ENCODE measurements around the gene NDUFS2. TPM values are rescaled to one million over a fixed set of nuclear protein-coding genes. Genes with fewer than 3 reads are reported as not detected.

NDUFS2 gene
- total and polyA plus RNA-seq, 10 of the 15 experiments (the other 5 are each of a cell fraction or from before 2014, with no cell fraction given), result 66.5 to 215 (median 148) TPM

GRCh38 chr1:161185732-161186311 is 16.3 kb upstream of the NDUFS2 start (continued):
- TF ChIP-seq ZNF687 (IDR thresholded peaks at IDR 0.05) (peak; percentile 69), CHD2 (IDR thresholded peaks at IDR 0.05; ENCODE audit: borderline replicate concordance, low read depth, low read length) (no peak), BCLAF1 (IDR thresholded peaks at IDR 0.05) (no peak), EZH2 (IDR thresholded peaks at IDR 0.05; ENCODE audit: borderline replicate concordance, control insufficient read depth, low read depth, low read length) (no peak), RFX5 (IDR thresholded peaks at IDR 0.05; ENCODE audit: low read depth, low read length) (no peak), HDAC6 (IDR thresholded peaks at IDR 0.05; ENCODE audit: unreplicated experiment) (no peak), SPI1 (IDR thresholded peaks at IDR 0.05; ENCODE audit: borderline replicate concordance, insufficient read depth, low read depth, low read length) (peak; percentile 94), POLR2AphosphoS2 (IDR thresholded peaks at IDR 0.05; ENCODE audit: low read depth, low read length) (no peak), NR2C2 (IDR thresholded peaks at IDR 0.05; ENCODE audit: borderline replicate concordance, control insufficient read depth, insufficient read length, low read depth) (no peak), POU2F2 (IDR thresholded peaks at IDR 0.05; ENCODE audit: borderline replicate concordance, low read depth, low read length) (no peak), ETV6 (conservative IDR thresholded peaks at IDR 0.05 in 1 of 2, IDR thresholded peaks at IDR 0.05 in 1 of 2; ENCODE audit: borderline replicate concordance in 1 of 2, low read depth in 1 of 2) (peak in 1 of 2 experiments; percentile 90; a peak in 2 of 4 replicates), CEBPZ (IDR thresholded peaks at IDR 0.05; ENCODE audit: low read depth, low read length) (no peak), DPF2 (IDR thresholded peaks at IDR 0.05) (peak; percentile 87; the same call in 1 of the 2 replicates), RAD51 (IDR thresholded peaks at IDR 0.05) (no peak), ZNF622 (IDR thresholded peaks at IDR 0.05) (no peak), ZSCAN29 (IDR thresholded peaks at IDR 0.05) (no peak), STAT3 (IDR thresholded peaks at IDR 0.05; ENCODE audit: low read depth, low read length) (no peak)
- TF ChIP-seq, protein P1, sequence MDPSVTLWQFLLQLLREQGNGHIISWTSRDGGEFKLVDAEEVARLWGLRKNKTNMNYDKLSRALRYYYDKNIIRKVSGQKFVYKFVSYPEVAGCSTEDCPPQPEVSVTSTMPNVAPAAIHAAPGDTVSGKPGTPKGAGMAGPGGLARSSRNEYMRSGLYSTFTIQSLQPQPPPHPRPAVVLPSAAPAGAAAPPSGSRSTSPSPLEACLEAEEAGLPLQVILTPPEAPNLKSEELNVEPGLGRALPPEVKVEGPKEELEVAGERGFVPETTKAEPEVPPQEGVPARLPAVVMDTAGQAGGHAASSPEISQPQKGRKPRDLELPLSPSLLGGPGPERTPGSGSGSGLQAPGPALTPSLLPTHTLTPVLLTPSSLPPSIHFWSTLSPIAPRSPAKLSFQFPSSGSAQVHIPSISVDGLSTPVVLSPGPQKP (IDR thresholded peaks at IDR 0.05; ENCODE audit: low read depth, low read length), result no peak
